NCI-H2196 (cell line): ENCODE data around the gene CSMD2.
"Not testable (repeated sequence)": the region's sequence is repeated elsewhere in the genome, so short reads cannot be mapped to it uniquely, and the experiment has no call there.

ENCODE experiments used
- DNase-seq: peaks from one replicate; lab custom pipeline; 2025; ENCODE audit not compliant: unreplicated experiment; lab: John Stamatoyannopoulos, UW

CSMD2 gene

GRCh38 chr1:34113362-34113761 lies 51.7 kb downstream of the CSMD2 start:
- no peak for DNase-seq

GRCh38 chr1:34108711-34109110 lies 56.3 kb downstream of the CSMD2 start:
- DNase-seq: no peak

GRCh38 chr1:34108269-34108668 lies 56.8 kb downstream of the CSMD2 start:
- no peak for DNase-seq

GRCh38 chr1:34101151-34101550 lies 63.9 kb downstream of the CSMD2 start:
- DNase-seq: no peak

- DNase-seq: no peak
These were observed 64.7 kb downstream of the CSMD2 start for GRCh38 chr1:34100332-34100731.

GRCh38 chr1:34092399-34092798 lies 72.6 kb downstream of the CSMD2 start:
- not testable (repeated sequence) for DNase-seq

- DNase-seq: no peak
These were observed 75.3 kb downstream of the CSMD2 start for GRCh38 chr1:34089731-34090130.

GRCh38 chr1:34087986-34088385 lies 77.0 kb downstream of the CSMD2 start:
- no peak for DNase-seq

- no peak for DNase-seq
These were observed 78.5 kb downstream of the CSMD2 start for GRCh38 chr1:34086561-34086960.

GRCh38 chr1:34083974-34084373 lies 81.1 kb downstream of the CSMD2 start:
- no peak for DNase-seq

GRCh38 chr1:34082085-34082670 lies 82.9 kb downstream of the CSMD2 start:
- DNase-seq: not testable (repeated sequence)

- no peak for DNase-seq
These were observed 86.6 kb downstream of the CSMD2 start for GRCh38 chr1:34078383-34078782.

- DNase-seq: no peak
These were observed 89.5 kb downstream of the CSMD2 start for GRCh38 chr1:34075576-34075975.

GRCh38 chr1:34073028-34073695 lies 91.9 kb downstream of the CSMD2 start:
- DNase-seq: no peak

GRCh38 chr1:34070201-34070836 lies 94.7 kb downstream of the CSMD2 start:
- no peak for DNase-seq

GRCh38 chr1:34066981-34067603 lies 97.9 kb downstream of the CSMD2 start:
- DNase-seq: no peak

- DNase-seq: no peak
These were observed 98.9 kb downstream of the CSMD2 start for GRCh38 chr1:34066166-34066565.

GRCh38 chr1:34065498-34065897 lies 99.5 kb downstream of the CSMD2 start:
- no peak for DNase-seq

- no peak for DNase-seq
These were observed 104.1 kb downstream of the CSMD2 start for GRCh38 chr1:34060901-34061415.

- no peak for DNase-seq
These were observed 104.8 kb downstream of the CSMD2 start for GRCh38 chr1:34060187-34060730.

GRCh38 chr1:34057347-34058130 lies 107.5 kb downstream of the CSMD2 start:
- DNase-seq: no peak
